Hematopoietic multipotent progenitor cell treated with erythropoietin and hydrocortisone succinate and interleukin-3 and kit ligand, for 4 days (in vitro differentiated cells): Measurements from ENCODE around the gene SLC25A4.
"Not testable (repeated sequence)": the region's sequence is repeated elsewhere in the genome, so short reads cannot be mapped to it uniquely, and the experiment has no call there.

Source experiments
- DNase-seq: peaks from one replicate; pipeline ENCODE4 v3.0.0-alpha.2; 2015

Gene SLC25A4

DNA sequence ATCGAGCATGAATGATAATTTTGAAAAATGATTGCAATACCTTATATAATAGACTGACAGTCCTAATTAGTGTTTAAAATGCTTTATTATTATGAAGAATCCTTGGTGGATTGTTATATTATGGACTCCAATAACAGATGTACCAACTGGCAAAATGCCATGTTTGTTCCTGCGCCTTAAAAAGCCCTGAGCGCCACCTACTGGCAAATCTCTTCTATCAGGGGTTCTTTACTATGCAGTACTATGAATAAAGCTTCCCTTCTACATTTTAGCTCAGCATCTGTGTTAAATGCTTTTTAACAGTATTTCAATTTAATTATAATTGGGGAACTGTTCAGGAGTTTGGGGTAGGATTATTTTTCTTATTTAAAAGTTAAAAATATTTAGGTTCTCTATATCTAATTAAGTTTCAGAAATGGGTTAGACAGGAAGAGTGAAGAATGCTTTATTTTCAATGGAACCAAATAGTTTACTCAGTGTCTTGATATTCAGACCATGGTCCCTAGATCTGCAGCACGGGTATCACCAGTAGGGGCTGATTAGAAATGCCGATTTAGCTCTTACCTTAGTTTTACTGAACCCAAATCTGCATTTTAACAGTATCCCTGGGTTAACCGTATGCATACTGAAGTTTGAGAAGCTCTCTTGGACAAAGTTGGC, 40.7 kb downstream of the SLC25A4 start:
- peak; percentile 96 for DNase-seq

DNA sequence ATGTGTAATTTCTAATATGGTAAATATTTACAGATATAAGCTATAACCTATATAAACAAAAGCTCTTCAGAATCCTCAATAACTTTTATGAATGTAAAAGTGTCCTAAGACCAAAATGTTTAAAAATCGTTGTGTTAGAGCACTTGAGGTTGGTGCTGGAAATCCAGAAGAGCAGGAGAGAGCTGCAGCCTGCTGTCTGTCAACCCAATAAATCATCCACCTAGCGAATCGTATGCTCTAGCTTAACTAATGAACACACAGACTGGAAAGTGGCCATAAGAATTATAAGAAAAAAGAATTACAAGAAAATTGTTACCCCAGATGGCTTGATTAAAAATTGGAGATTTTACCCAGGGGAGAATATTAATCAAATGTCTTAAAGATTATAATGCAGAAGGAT, 43.7 kb downstream of the SLC25A4 start:
- DNase-seq, result no peak

DNA sequence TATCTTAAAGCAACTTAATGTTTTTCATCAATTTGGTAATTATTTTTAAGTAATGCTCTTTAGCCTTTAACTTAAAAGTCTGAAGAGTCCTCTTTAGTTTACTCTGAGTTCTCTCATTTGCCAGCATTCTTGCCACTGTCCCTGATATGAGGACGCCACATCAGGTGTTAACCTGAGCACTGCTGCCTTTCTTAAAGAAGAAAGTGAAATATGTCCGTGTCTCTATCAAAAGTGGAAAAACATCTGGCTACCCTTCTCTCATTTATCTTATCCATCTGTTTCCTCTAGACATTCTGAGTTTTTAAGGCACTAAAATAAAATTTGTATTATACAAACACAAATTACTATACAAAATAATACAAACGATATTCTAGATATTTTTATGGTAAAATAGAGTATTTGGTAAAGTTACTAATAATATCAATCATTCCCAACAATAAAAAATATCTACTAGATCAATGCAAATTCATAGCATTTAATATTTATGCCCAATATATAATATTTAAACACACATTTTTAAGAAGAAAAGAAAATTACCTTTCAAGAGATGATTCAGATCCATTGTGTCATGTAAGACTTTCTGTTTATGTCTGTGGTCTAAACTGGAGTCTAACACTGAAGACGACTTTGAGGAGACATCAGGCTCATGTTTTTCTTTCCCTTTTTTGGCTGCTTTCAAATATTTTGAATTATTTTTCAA, 46.7 kb downstream of the SLC25A4 start:
- DNase-seq, result no peak

DNA sequence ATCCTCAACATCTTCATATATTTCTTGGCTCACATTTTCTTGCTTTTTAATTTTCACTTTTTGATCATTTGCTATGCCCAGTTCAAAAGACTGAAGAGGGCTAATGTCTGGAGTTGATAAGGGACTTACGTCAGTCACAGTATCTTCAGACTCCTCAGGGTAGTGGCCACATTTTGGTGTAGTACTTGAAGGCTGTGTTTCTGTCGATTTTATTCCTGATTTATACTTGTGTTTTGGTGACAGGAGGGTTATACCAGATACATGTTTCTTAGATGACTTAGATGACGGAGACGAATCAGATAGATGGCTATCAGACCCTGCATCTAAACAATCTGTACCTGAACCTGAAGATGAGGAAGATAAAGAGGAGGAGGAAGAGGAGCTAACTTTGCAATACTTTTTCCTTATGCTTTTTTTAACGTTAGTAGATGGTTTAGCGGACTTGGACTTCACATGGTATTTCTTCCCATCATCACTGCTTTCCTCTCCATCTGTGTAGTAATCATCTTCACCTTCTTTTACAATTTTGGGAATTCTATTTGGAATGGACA, 47.3 kb downstream of the SLC25A4 start:
- peak; percentile 65 for DNase-seq

DNA sequence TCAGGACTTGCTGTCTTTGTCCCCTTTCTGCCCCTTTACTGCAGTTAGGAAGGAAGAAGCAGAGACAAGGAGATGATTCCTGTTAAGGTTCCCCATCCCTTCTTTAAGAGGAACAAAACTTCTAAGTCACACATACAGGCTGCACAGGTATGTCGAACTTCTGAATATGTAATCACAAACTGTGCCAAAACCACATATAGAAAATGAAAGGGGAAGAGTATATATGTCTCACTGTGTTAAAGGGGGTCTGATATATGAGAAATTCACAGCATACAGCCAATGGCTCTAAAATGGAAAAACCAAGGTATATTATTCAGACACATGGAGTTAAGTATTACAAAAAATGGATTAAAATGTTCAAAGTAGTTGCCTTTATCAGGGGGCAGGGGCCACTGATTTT, 49.0 kb downstream of the SLC25A4 start:
- DNase-seq, result no peak

DNA sequence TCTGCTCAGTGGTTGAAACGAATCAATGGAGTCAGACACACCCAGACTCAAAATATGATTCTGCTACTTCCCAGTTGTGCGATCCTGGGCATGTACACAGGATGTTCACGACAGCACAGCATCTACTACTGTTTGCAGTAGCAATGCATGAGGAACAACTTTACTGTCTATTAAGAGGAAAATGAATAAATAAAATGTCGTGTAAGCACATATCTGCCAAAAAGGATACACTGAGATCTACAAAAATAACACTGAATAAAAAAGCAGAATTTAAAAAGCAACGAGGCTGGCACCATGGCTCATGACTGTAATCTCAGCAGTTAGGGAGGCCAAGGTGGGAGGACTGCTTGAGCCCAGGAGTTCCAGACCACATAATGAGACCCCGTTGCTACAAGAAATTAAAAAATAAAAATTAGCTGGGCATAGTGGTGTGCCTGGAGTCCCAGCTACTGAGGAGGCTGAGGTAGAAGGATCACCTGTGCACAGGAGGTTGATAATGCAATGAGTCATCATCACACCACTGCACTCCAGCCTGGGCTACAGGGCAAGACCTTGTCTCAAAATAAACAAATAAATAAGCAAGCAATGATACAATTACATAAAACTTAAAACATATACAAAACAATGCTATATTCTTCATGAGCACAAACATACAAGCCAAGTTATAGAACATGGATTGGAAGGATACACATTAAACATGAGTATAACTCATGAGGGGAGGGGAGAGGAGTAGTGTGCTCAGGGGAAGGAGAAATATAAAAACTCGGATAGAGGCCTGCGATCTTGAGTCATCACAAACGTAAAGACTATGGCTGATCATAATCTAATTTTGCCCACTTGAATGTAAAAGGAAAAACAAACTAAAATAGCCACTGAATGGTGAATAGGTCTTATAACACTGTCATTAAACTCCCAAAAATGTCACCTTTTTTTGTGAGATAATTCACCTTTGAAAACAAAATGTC, 52.1 kb downstream of the SLC25A4 start:
- no peak for DNase-seq

DNA sequence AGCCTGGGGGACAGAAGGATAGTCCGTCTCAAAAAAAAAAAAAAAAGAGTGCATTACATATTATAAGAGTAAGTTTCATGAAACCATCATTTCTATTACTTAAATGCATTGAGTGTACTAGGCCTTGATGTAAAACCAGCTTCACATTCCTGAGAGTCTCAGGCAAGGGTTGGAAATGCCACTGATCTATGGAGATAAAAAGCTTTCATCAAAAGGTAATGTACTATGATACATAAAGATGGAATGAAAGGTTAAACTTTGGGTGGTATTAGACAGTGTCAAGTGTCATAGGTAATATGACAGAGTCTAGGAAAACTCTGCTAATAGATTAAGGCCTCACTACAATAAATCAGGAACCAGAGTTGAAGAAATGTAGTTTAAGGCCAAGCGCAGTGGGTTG, 53.4 kb downstream of the SLC25A4 start:
- no peak for DNase-seq

DNA sequence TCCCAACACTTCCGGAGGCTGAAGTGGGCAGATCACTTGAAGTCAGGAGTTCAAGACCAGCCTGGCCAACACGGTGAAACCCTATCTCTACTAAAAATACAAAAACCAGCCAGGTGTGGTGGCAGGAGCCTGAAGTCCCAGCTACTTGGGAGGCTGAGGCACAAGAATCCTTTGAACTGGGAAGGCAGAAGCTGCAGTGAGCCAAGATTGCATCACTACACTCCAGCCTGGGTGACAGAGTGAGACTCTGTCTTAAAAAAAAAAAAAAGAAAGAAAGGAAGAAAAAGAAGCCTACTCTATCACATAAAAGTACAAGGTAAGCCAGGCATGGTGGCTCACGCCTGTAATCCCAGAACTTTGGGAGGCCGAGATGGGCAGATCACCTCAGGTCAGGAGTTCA, 55.1 kb downstream of the SLC25A4 start:
- not testable (repeated sequence) for DNase-seq
